Liver (tissue), 9 donors: ENCODE results near the gene RFT1. TPM values are rescaled to one million over a fixed set of nuclear protein-coding genes. Genes with fewer than 3 reads are reported as not detected.

Experiments
- DNase-seq: peaks from one replicate; pipeline ENCODE4 v3.0.0-alpha.2; 2017; ENCODE audit warnings: low spot score
- H3K27ac ChIP-seq, 2 donors: one replicate each; pipeline ENCODE4 v1.7.0; 2013; ENCODE audit warnings: inconsistent platforms in 2 of 2, low read length in 2 of 2, control low read depth in 1 of 2, low read depth in 1 of 2, mild to moderate bottlenecking in 1 of 2
- H3K27me3 ChIP-seq, 4 donors: one replicate each; pipeline versions ENCODE4 v1.6.1 to v1.7.0; 2013; ENCODE audit warnings: low read length in 3 of 4, inconsistent platforms in 1 of 4, mild to moderate bottlenecking in 1 of 4, moderate library complexity in 1 of 4; ENCODE audit not compliant: control insufficient read depth in 4 of 4, insufficient read depth in 4 of 4
- H3K36me3 ChIP-seq, 4 donors: one replicate each; pipeline versions ENCODE4 v1.6.1 to v1.7.0; 2013; ENCODE audit warnings: low read length in 3 of 4, mild to moderate bottlenecking in 3 of 4, low read depth in 1 of 4, moderate library complexity in 1 of 4; ENCODE audit not compliant: control insufficient read depth in 4 of 4, insufficient read depth in 3 of 4
- H3K4me1 ChIP-seq, 4 donors: one replicate each; pipeline versions ENCODE4 v1.6.1 to v1.7.0; 2013; ENCODE audit warnings: low read length in 3 of 4, mild to moderate bottlenecking in 3 of 4, moderate library complexity in 1 of 4; ENCODE audit not compliant: control insufficient read depth in 4 of 4, insufficient read depth in 4 of 4
- H3K4me3 ChIP-seq, 3 donors: one replicate each; pipeline versions ENCODE4 v1.6.1 to v1.7.0; 2013; ENCODE audit warnings: low read length in 3 of 3, control low read depth in 1 of 3, low read depth in 1 of 3, mild to moderate bottlenecking in 1 of 3
- H3K9ac ChIP-seq, 2 donors: one replicate each; pipeline ENCODE4 v1.7.0; 2013; ENCODE audit warnings: low read length in 2 of 2, mild to moderate bottlenecking in 2 of 2, moderate library complexity in 2 of 2, control low read depth in 1 of 2, low read depth in 1 of 2
- H3K9me3 ChIP-seq, 4 donors: one replicate each; pipeline versions ENCODE4 v1.6.1 to v1.7.0; 2013; ENCODE audit warnings: low read length in 3 of 4; ENCODE audit not compliant: control insufficient read depth in 4 of 4
- ATF3 ChIP-seq: IDR thresholded peaks from 2 replicates; pipeline ENCODE4 v1.6.1; 2016; ENCODE audit warnings: antibody characterized with exemption
- CTCF ChIP-seq: fragments of 150-350 bp; IDR thresholded peaks from 2 replicates; pipeline ENCODE4 v1.5.1; 2017; ENCODE audit warnings: improper control_type of control experiment, low read depth, low read length; ENCODE audit not compliant: missing input control
- EGR1 ChIP-seq, 2 donors: IDR thresholded peaks; 2 replicates each; pipeline ENCODE4 v1.6.1; 2016 to 2018; ENCODE audit warnings: antibody characterized with exemption in 2 of 2, low read depth in 2 of 2
- FOXA1 ChIP-seq: IDR thresholded peaks from 2 replicates; pipeline ENCODE4 v1.6.1; 2016; ENCODE audit warnings: antibody characterized with exemption
- FOXA2 ChIP-seq: IDR thresholded peaks from 2 replicates; pipeline ENCODE4 v1.6.1; 2016; ENCODE audit warnings: antibody characterized with exemption
- GABPA ChIP-seq, 2 donors: IDR thresholded peaks in 1 of 2; conservative IDR thresholded peaks in 1 of 2; 2 replicates each; pipeline ENCODE4 v1.6.1; 2016; ENCODE audit warnings: antibody characterized with exemption in 2 of 2, mild to moderate bottlenecking in 1 of 2, moderate library complexity in 1 of 2
- HNF4A ChIP-seq, 2 donors: conservative IDR thresholded peaks; 2 replicates each; pipeline ENCODE4 v1.6.1; 2016; ENCODE audit warnings: antibody characterized with exemption in 2 of 2, mild to moderate bottlenecking in 2 of 2
- HNF4G ChIP-seq: IDR thresholded peaks from 2 replicates; pipeline ENCODE4 v1.6.1; 2016; ENCODE audit warnings: antibody characterized with exemption
- JUND ChIP-seq, 2 donors: IDR thresholded peaks; 2 replicates each; pipeline ENCODE4 v1.6.1; 2016; ENCODE audit warnings: antibody characterized with exemption in 2 of 2
- MAX ChIP-seq: IDR thresholded peaks from 2 replicates; pipeline ENCODE4 v1.6.1; 2016; ENCODE audit warnings: antibody characterized with exemption
- NR2F2 ChIP-seq: IDR thresholded peaks from 2 replicates; pipeline ENCODE4 v1.6.1; 2016; ENCODE audit warnings: antibody characterized with exemption
- RAD21 ChIP-seq, 2 donors: IDR thresholded peaks; 2 replicates each; pipeline ENCODE4 v1.6.1; 2016; ENCODE audit warnings: antibody characterized with exemption in 2 of 2, mild to moderate bottlenecking in 2 of 2
- REST ChIP-seq: IDR thresholded peaks from 2 replicates; pipeline ENCODE4 v1.6.1; 2016; ENCODE audit warnings: antibody characterized with exemption, mild to moderate bottlenecking
- RXRA ChIP-seq, 2 donors: IDR thresholded peaks; 2 replicates each; pipeline ENCODE4 v1.6.1; 2017 to 2018; ENCODE audit warnings: antibody characterized with exemption in 2 of 2, mild to moderate bottlenecking in 1 of 2
- SP1 ChIP-seq: IDR thresholded peaks from 2 replicates; pipeline ENCODE4 v1.6.1; 2018; ENCODE audit warnings: antibody characterized with exemption, mild to moderate bottlenecking
- TAF1 ChIP-seq: conservative IDR thresholded peaks from 2 replicates; pipeline ENCODE4 v1.6.1; 2016; ENCODE audit warnings: antibody characterized with exemption, mild to moderate bottlenecking
- YY1 ChIP-seq: IDR thresholded peaks from 2 replicates; pipeline ENCODE4 v1.6.1; 2016; ENCODE audit warnings: antibody characterized with exemption, mild to moderate bottlenecking
- ZBTB33 ChIP-seq: IDR thresholded peaks from 2 replicates; pipeline ENCODE4 v1.6.1; 2016; ENCODE audit warnings: antibody characterized with exemption
- WGBS: extraction: QIAGEN DNeasy Blood & Tissue Kit; methylation state at CpG from one replicate; pipeline ENCODE4 v1.1.7; 2013; 5-methylcytosine and 5-hydroxymethylcytosine counted together
- polyA plus RNA-seq, 2 donors: library from polyadenylated mRNA; stranded (reverse) in 1 of 2; unstranded in 1 of 2; fragments of 200-250 nt in 1 of 2; fragments of >200 nt in 1 of 2; fragmentation: Nextera tagmentation in 1 of 2; extraction: Ambion mirVana in 1 of 2; gene quantifications; one replicate each; pipeline versions ENCODE4 v1.2.1 to v1.2.3, GENCODE V29; 2013 to 2015
- total RNA-seq, 2 donors: library from RNA; depleted of rRNA; stranded (reverse); fragments of >200 nt; gene quantifications; one replicate each; pipeline ENCODE4 v1.2.3, GENCODE V29; 2014
- donor health status: healthy.
- donor health status: healthy.
- donor health status: healthy.
- donor health status: healthy.
- donor health status: healthy.

Gene RFT1
- total and polyA plus RNA-seq, 4 donors: 8.0 to 12.6 (median 11.8) TPM

GRCh38 chr3:53174346-53175250 is 44.4 kb upstream of the RFT1 start:
- whole genome bisulfite sequencing: 82% methylated on average over 9 of the region's 9 CpGs
- H3K9me3 ChIP-seq: no peaks in the 10 kb centered on the region
- H3K4me1 ChIP-seq: peaks cover 0 to 4% (median 1%) of the 10 kb centered on the region in 4 donors
- H3K4me3 ChIP-seq: no peak overlapping the region
- TF ChIP-seq HNF4G (no peak), SP1 (no peak), EGR1 (IDR thresholded peaks at IDR 0.05; ENCODE audit: low read depth in 2 of 2) (no peak)
- peaks cover 0 to 10% (median 0%) of the 10 kb centered on the region in 4 donors for H3K36me3 ChIP-seq
- no peaks in the 10 kb centered on the region for H3K27me3 ChIP-seq
- H3K9ac ChIP-seq: no peak overlapping the region
- no peak for DNase-seq
- H3K27ac ChIP-seq: no peak overlapping the region

- TF ChIP-seq NR2F2 (no peak), ATF3 (no peak), JUND (IDR thresholded peaks at IDR 0.05) (no peak), GABPA (IDR thresholded peaks at IDR 0.05 in 1 of 2, conservative IDR thresholded peaks at IDR 0.05 in 1 of 2) (no peak), SP1 (no peak), YY1 (no peak), HNF4A (conservative IDR thresholded peaks at IDR 0.05) (no peak), RXRA (IDR thresholded peaks at IDR 0.05) (no peak), FOXA2 (no peak), ZBTB33 (no peak), TAF1 (no peak), RAD21 (IDR thresholded peaks at IDR 0.05) (no peak), FOXA1 (no peak), HNF4G (no peak), EGR1 (IDR thresholded peaks at IDR 0.05; ENCODE audit: low read depth in 2 of 2) (no peak), REST (no peak), CTCF (no peak), MAX (no peak)
- Histone ChIP-seq H3K9ac (no peak overlapping the region), H3K4me3 (no peak overlapping the region), H3K9me3 (no peaks in the 10 kb centered on the region), H3K27me3 (no peaks in the 10 kb centered on the region), H3K4me1 (peaks cover 0 to 9% (median 1%) of the 10 kb centered on the region in 4 donors), H3K36me3 (peaks cover 0 to 2% (median 0%) of the 10 kb centered on the region in 4 donors), H3K27ac (no peak overlapping the region)
- 94% methylated on average over 5 of the region's 5 CpGs for WGBS
- DNase-seq: no peak
Measured at GRCh38 chr3:53173107-53173506, 42.9 kb upstream of the RFT1 start.
